ENCODE measurements around the gene PCDH8. TPM values are rescaled to one million over a fixed set of nuclear protein-coding genes. Genes with fewer than 3 reads are reported as not detected.

PCDH8 gene
- total and polyA plus RNA-seq, 12 donors = 0.06 to 0.14 (median 0.07) TPM; not detected in 9

- Histone ChIP-seq H3K27ac (no peak overlapping the region), H3K4me3 (no peak overlapping the region), H3K4me1 (replicated peaks in 1 of 2) (no peaks in the 10 kb centered on the region), H3K36me3 (replicated peaks in 1 of 2) (no peaks in the 10 kb centered on the region), H3K9me3 (replicated peaks in 1 of 3) (no peaks in the 10 kb centered on the region), H3K27me3 (no peaks in the 10 kb centered on the region)
- TF ChIP-seq, protein P1, sequence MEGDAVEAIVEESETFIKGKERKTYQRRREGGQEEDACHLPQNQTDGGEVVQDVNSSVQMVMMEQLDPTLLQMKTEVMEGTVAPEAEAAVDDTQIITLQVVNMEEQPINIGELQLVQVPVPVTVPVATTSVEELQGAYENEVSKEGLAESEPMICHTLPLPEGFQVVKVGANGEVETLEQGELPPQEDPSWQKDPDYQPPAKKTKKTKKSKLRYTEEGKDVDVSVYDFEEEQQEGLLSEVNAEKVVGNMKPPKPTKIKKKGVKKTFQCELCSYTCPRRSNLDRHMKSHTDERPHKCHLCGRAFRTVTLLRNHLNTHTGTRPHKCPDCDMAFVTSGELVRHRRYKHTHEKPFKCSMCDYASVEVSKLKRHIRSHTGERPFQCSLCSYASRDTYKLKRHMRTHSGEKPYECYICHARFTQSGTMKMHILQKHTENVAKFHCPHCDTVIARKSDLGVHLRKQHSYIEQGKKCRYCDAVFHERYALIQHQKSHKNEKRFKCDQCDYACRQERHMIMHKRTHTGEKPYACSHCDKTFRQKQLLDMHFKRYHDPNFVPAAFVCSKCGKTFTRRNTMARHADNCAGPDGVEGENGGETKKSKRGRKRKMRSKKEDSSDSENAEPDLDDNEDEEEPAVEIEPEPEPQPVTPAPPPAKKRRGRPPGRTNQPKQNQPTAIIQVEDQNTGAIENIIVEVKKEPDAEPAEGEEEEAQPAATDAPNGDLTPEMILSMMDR (IDR thresholded peaks at IDR 0.05) = no peak
- TF ChIP-seq POLR2A (IDR thresholded peaks at IDR 0.05) = no peak
- WGBS, 4 donors = 36 to 49% (median 44%) methylated on average over 1 of the region's 1 CpG
- DNase-seq = no peak
- intact Hi-C loops (cut with DNase I) = loop anchor here in 1 of 2 donors (10.0 kb wide), 1 partner anchor 144 kb away; no protein-coding TSS in a partner anchor
Measured at GRCh38 chr13:52808842-52809219, 39.6 kb downstream of the PCDH8 start.

DNA sequence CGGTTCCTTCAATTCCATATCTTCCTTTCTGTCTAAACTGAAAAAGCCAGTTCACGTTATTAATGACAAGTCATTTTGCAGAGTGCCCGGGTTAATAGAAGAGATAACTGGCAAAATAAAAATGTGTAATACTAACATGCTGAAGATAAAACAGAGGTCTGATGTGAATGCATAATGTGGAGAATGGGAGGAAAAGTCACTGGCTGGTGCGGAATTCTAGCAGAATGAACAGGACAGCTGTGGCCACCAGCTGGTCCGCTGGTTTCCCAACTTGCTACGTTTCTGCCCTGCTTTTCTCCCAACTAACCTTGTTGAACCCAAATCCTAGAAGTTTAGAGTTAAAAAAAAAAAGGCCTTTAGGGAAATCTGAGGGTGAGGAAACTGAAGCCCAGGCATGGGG lies 42.4 kb downstream of the PCDH8 start:
- no peaks in the 10 kb centered on the region for H3K36me3 ChIP-seq (replicated peaks in 1 of 2)
- no peak overlapping the region for H3K27ac ChIP-seq
- no peaks in the 10 kb centered on the region for H3K4me1 ChIP-seq (replicated peaks in 1 of 2)
- H3K4me3 ChIP-seq = no peak overlapping the region
- intact Hi-C loops (cut with DNase I) = loop anchor here in 1 of 2 donors (10.0 kb wide), 1 partner anchor 141 kb away; no protein-coding TSS in a partner anchor
- H3K27me3 ChIP-seq = no peaks in the 10 kb centered on the region
- DNase-seq = no peak
- no peak for TF ChIP-seq POLR2A (IDR thresholded peaks at IDR 0.05)
- TF ChIP-seq, protein P1 (IDR thresholded peaks at IDR 0.05) = no peak
- 71 to 79% (median 75%) methylated on average over 6 of the region's 6 CpGs for WGBS, 4 donors
- H3K9me3 ChIP-seq (replicated peaks in 1 of 3) = no peaks in the 10 kb centered on the region

DNA sequence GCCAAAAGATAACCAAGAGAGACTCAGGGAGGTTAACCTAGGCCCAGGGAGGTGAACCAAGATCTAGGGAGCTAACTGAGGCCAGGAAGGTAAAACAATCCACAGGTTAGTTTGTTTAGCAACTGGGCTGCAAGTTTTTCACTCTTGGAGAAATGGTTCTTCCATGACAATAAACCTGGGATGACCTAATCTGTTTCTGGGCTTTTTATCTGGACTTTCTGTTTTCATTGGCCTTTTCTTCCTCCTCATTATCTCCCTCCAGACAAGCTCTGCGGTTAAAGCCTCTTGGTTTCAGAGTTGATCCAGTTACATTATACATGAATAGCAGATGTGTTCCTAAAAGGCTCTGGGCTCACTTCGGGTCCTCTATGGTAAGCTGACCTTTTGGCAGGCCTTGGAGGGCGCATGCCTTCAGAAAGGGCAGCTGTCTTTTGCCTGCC lies 44.2 kb downstream of the PCDH8 start:
- TF ChIP-seq, protein P1 (IDR thresholded peaks at IDR 0.05) = no peak
- no peak for TF ChIP-seq POLR2A (IDR thresholded peaks at IDR 0.05)
- no peak for DNase-seq
- Histone ChIP-seq H3K4me3 (no peak overlapping the region), H3K27ac (no peak overlapping the region), H3K27me3 (no peaks in the 10 kb centered on the region), H3K4me1 (replicated peaks in 1 of 2) (no peaks in the 10 kb centered on the region), H3K36me3 (replicated peaks in 1 of 2) (no peaks in the 10 kb centered on the region), H3K9me3 (replicated peaks in 1 of 3) (no peaks in the 10 kb centered on the region)
- 40 to 68% (median 56%) methylated on average over 3 of the region's 3 CpGs for WGBS, 4 donors
- intact Hi-C loops (cut with DNase I) = loop anchor here in 1 of 2 donors (10.0 kb wide), 1 partner anchor 139 kb away; no protein-coding TSS in a partner anchor

GRCh38 chr13:52800856-52801255 lies 47.6 kb downstream of the PCDH8 start:
- intact Hi-C loops (cut with DNase I) = loop anchor here in 1 of 2 donors (10.0 kb wide), 1 partner anchor 136 kb away; no protein-coding TSS in a partner anchor
- no peaks in the 10 kb centered on the region for H3K27me3 ChIP-seq
- 68 to 87% (median 82%) methylated on average over 5 of the region's 5 CpGs for WGBS, 4 donors
- H3K4me3 ChIP-seq = no peak overlapping the region
- DNase-seq = no peak
- H3K9me3 ChIP-seq (replicated peaks in 1 of 3) = no peaks in the 10 kb centered on the region
- no peak overlapping the region for H3K27ac ChIP-seq
- H3K36me3 ChIP-seq (replicated peaks in 1 of 2) = no peaks in the 10 kb centered on the region
- TF ChIP-seq, protein P1 (IDR thresholded peaks at IDR 0.05) = no peak
- TF ChIP-seq POLR2A (IDR thresholded peaks at IDR 0.05) = no peak
- H3K4me1 ChIP-seq (replicated peaks in 1 of 2) = no peaks in the 10 kb centered on the region

Measured in adrenal gland (tissue), 12 donors.